ENCODE data around the gene SYCP2. TPM values are rescaled to one million over a fixed set of nuclear protein-coding genes. Genes with fewer than 3 reads are reported as not detected.

The SYCP2 gene
- polyA plus RNA-seq, 1 of the 3 experiments (the other 2 are of a cell fraction): 0.76 TPM

DNA sequence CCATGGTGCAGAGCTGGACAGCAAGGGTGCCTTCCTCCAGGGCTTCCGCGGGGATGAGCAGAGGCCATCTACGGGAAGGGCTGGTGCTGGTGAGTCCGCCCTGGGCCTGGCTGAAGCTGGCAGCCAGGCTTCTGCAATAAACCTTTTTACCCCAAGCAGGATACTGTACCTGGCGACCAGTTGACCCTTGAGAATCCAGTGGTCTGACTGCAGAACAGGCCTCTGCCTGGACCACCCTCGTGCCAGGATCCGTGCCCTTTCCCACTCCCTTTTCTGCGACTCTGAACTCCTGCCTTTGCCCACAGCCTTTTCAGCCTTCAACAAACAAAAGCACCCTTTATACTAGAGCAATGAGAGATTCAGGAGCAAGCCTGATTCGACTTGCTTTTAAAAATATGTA lies 43.6 kb upstream of the SYCP2 start:
- Histone ChIP-seq H3K4me1 (ENCODE audit: control insufficient read depth in 1 of 2, insufficient read depth in 2 of 2, low read depth in 1 of 2, low read length in 1 of 2) (no peaks in the 10 kb centered on the region), H3K27me3 (ENCODE audit: insufficient read depth) (no peaks in the 10 kb centered on the region), H2AFZ (ENCODE audit: low read depth) (no peak overlapping the region), H3K79me2 (ENCODE audit: insufficient read depth) (no peaks in the 10 kb centered on the region), H3K27ac (ENCODE audit: low read depth in 2 of 2, low read length in 1 of 2) (no peak overlapping the region), H3K9me2 (0 out of 2 replicates have a peak, but pooled peaks cover 3% of the 10 kb centered on the region), H3K4me2 (no peak overlapping the region), H3F3A (replicated peaks; ENCODE audit: insufficient read depth) (no peaks in the 10 kb centered on the region), H3K36me3 (replicated peaks in 1 of 2; ENCODE audit: control insufficient read depth in 1 of 2, insufficient read depth in 2 of 2, low read length in 1 of 2) (no peaks in the 10 kb centered on the region), H3K9me3 (0 out of 2 replicates have a peak, but pooled peaks cover 2% of the 10 kb centered on the region), H4K20me1 (ENCODE audit: insufficient read depth) (no peaks in the 10 kb centered on the region), H3K4me3 (ENCODE audit: low read depth in 2 of 2, low read length in 1 of 2) (no peak overlapping the region), H3K9ac (no peak overlapping the region)
- TF ChIP-seq TEAD4 (IDR thresholded peaks at IDR 0.05; ENCODE audit: borderline replicate concordance, insufficient read depth) (no peak), FOXJ3 (CRISPR knock-in tag; IDR thresholded peaks at IDR 0.05) (no peak), POLR2AphosphoS5 (IDR thresholded peaks at IDR 0.05; ENCODE audit: low read depth, low read length) (no peak), RCOR1 (IDR thresholded peaks at IDR 0.05; ENCODE audit: low read length) (no peak), JUND (IDR thresholded peaks at IDR 0.05) (no peak), GATA2 (CRISPR knock-in tag; IDR thresholded peaks at IDR 0.05) (no peak), TCF12 (IDR thresholded peaks at IDR 0.05) (no peak), TAF1 (IDR thresholded peaks at IDR 0.05; ENCODE audit: borderline replicate concordance, low read depth, low read length) (no peak), CHD2 (IDR thresholded peaks at IDR 0.05; ENCODE audit: low read length, partially characterized antibody) (no peak), NRF1 (IDR thresholded peaks at IDR 0.05; ENCODE audit: low read depth, low read length) (no peak), MEF2A (IDR thresholded peaks at IDR 0.05; ENCODE audit: borderline replicate concordance, low read depth) (no peak), FOXM1 (IDR thresholded peaks at IDR 0.05; ENCODE audit: low read depth) (no peak), MXI1 (IDR thresholded peaks at IDR 0.05; ENCODE audit: low read depth, low read length) (no peak), RFX5 (IDR thresholded peaks at IDR 0.05; ENCODE audit: low read length) (no peak)
- TF ChIP-seq, protein P1, sequence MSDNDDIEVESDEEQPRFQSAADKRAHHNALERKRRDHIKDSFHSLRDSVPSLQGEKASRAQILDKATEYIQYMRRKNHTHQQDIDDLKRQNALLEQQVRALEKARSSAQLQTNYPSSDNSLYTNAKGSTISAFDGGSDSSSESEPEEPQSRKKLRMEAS (IDR thresholded peaks at IDR 0.05; ENCODE audit: low read depth): no peak
- TF ChIP-seq, protein P2, sequence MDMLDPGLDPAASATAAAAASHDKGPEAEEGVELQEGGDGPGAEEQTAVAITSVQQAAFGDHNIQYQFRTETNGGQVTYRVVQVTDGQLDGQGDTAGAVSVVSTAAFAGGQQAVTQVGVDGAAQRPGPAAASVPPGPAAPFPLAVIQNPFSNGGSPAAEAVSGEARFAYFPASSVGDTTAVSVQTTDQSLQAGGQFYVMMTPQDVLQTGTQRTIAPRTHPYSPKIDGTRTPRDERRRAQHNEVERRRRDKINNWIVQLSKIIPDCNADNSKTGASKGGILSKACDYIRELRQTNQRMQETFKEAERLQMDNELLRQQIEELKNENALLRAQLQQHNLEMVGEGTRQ (IDR thresholded peaks at IDR 0.05; ENCODE audit: borderline replicate concordance, low read depth, low read length): no peak
- TF ChIP-seq, protein P3, sequence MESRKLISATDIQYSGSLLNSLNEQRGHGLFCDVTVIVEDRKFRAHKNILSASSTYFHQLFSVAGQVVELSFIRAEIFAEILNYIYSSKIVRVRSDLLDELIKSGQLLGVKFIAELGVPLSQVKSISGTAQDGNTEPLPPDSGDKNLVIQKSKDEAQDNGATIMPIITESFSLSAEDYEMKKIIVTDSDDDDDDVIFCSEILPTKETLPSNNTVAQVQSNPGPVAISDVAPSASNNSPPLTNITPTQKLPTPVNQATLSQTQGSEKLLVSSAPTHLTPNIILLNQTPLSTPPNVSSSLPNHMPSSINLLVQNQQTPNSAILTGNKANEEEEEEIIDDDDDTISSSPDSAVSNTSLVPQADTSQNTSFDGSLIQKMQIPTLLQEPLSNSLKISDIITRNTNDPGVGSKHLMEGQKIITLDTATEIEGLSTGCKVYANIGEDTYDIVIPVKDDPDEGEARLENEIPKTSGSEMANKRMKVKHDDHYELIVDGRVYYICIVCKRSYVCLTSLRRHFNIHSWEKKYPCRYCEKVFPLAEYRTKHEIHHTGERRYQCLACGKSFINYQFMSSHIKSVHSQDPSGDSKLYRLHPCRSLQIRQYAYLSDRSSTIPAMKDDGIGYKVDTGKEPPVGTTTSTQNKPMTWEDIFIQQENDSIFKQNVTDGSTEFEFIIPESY (IDR thresholded peaks at IDR 0.05; ENCODE audit: borderline replicate concordance, low read depth): no peak
- TF ChIP-seq, protein P4, sequence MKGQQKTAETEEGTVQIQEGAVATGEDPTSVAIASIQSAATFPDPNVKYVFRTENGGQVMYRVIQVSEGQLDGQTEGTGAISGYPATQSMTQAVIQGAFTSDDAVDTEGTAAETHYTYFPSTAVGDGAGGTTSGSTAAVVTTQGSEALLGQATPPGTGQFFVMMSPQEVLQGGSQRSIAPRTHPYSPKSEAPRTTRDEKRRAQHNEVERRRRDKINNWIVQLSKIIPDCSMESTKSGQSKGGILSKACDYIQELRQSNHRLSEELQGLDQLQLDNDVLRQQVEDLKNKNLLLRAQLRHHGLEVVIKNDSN (IDR thresholded peaks at IDR 0.05; ENCODE audit: borderline replicate concordance, low read depth): no peak
- TF ChIP-seq, protein P5, sequence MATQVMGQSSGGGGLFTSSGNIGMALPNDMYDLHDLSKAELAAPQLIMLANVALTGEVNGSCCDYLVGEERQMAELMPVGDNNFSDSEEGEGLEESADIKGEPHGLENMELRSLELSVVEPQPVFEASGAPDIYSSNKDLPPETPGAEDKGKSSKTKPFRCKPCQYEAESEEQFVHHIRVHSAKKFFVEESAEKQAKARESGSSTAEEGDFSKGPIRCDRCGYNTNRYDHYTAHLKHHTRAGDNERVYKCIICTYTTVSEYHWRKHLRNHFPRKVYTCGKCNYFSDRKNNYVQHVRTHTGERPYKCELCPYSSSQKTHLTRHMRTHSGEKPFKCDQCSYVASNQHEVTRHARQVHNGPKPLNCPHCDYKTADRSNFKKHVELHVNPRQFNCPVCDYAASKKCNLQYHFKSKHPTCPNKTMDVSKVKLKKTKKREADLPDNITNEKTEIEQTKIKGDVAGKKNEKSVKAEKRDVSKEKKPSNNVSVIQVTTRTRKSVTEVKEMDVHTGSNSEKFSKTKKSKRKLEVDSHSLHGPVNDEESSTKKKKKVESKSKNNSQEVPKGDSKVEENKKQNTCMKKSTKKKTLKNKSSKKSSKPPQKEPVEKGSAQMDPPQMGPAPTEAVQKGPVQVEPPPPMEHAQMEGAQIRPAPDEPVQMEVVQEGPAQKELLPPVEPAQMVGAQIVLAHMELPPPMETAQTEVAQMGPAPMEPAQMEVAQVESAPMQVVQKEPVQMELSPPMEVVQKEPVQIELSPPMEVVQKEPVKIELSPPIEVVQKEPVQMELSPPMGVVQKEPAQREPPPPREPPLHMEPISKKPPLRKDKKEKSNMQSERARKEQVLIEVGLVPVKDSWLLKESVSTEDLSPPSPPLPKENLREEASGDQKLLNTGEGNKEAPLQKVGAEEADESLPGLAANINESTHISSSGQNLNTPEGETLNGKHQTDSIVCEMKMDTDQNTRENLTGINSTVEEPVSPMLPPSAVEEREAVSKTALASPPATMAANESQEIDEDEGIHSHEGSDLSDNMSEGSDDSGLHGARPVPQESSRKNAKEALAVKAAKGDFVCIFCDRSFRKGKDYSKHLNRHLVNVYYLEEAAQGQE (IDR thresholded peaks at IDR 0.05; ENCODE audit: low read depth, low read length): no peak
- TF ChIP-seq, protein P6, sequence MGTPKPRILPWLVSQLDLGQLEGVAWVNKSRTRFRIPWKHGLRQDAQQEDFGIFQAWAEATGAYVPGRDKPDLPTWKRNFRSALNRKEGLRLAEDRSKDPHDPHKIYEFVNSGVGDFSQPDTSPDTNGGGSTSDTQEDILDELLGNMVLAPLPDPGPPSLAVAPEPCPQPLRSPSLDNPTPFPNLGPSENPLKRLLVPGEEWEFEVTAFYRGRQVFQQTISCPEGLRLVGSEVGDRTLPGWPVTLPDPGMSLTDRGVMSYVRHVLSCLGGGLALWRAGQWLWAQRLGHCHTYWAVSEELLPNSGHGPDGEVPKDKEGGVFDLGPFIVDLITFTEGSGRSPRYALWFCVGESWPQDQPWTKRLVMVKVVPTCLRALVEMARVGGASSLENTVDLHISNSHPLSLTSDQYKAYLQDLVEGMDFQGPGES (IDR thresholded peaks at IDR 0.05; ENCODE audit: low read depth, low read length): no peak
- CTCF ChIA-PET: no interaction called here
- 48% methylated on average over 7 of the region's 9 CpGs for WGBS (ENCODE audit: low lambda C conversion rate)
- no peak for DNase-seq
- POLR2A ChIA-PET: no interaction called here
